AG10803 (cell line): Measurements from ENCODE around the gene FBN1.

Experiments used
- DNase-seq: peaks from one replicate; pipeline ENCODE4 v3.0.0; 2010; ENCODE audit warnings: low read depth
- H3K4me3 ChIP-seq: 2 replicates; pipeline ENCODE4 v1.5.1; 2011; ENCODE audit warnings: mild to moderate bottlenecking, low read length, control low read depth
- TF ChIP-seq, protein P1 (sequence below): conservative IDR thresholded peaks from 2 replicates; pipeline ENCODE4 v1.5.1; 2011; ENCODE audit warnings: mild to moderate bottlenecking, low read length, control low read depth, inconsistent platforms

Gene FBN1

DNA sequence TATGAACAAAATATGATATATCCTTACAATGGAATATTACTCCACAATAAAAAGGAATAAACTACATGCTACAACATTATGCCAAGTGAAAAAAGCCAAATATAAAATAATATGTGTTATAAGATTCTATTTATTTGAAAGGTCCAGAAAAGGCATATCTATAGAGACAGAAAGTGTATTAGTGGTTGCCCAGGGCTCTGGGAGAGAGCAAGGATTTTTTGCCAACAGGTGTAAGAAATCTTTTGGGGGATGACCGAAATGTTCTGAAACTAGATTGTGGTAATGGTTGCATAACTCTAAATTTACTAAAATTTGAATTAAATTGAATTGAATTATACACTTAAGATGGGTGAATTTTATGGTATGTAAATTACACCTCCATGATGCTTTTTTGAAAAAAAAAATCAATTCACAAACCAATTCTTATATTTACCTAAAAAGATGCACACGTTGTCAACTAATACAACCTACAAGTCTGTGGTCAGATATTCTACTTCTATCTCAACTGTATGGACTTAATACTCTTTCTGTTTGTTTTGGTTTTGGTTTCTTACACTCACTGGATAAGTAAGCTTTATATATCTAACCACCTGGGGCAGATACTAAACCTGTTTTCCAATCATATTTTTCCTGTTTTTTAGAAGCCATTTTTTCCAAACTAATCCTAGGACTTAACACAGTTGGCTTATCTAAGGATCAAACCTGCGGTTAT, 75.8 kb downstream of the FBN1 start:
- DNase-seq = no peak
- H3K4me3 ChIP-seq = no peak overlapping the region
- TF ChIP-seq, protein P1, sequence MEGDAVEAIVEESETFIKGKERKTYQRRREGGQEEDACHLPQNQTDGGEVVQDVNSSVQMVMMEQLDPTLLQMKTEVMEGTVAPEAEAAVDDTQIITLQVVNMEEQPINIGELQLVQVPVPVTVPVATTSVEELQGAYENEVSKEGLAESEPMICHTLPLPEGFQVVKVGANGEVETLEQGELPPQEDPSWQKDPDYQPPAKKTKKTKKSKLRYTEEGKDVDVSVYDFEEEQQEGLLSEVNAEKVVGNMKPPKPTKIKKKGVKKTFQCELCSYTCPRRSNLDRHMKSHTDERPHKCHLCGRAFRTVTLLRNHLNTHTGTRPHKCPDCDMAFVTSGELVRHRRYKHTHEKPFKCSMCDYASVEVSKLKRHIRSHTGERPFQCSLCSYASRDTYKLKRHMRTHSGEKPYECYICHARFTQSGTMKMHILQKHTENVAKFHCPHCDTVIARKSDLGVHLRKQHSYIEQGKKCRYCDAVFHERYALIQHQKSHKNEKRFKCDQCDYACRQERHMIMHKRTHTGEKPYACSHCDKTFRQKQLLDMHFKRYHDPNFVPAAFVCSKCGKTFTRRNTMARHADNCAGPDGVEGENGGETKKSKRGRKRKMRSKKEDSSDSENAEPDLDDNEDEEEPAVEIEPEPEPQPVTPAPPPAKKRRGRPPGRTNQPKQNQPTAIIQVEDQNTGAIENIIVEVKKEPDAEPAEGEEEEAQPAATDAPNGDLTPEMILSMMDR = no peak

DNA sequence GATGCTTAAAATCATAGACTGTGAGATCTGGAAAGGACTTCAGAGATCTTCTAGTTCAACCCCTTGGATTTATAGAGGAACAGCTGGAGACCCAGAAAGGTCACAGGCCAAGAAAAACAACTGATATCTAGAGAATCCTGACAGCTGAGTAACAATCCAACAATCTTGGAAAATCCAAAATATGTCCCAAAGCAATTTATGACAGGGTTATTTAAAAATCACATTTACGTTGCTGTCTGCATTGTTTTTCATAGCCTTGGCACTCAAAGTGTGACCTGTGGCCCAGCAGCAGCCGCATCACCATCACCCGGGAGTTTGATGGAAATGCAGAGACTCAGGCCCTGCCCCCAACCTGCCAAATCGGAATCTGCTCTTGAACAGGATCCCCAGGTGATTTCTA, 78.8 kb downstream of the FBN1 start:
- peak; percentile 56 for DNase-seq
- H3K4me3 ChIP-seq = no peak overlapping the region
- TF ChIP-seq, protein P1 = no peak

DNA sequence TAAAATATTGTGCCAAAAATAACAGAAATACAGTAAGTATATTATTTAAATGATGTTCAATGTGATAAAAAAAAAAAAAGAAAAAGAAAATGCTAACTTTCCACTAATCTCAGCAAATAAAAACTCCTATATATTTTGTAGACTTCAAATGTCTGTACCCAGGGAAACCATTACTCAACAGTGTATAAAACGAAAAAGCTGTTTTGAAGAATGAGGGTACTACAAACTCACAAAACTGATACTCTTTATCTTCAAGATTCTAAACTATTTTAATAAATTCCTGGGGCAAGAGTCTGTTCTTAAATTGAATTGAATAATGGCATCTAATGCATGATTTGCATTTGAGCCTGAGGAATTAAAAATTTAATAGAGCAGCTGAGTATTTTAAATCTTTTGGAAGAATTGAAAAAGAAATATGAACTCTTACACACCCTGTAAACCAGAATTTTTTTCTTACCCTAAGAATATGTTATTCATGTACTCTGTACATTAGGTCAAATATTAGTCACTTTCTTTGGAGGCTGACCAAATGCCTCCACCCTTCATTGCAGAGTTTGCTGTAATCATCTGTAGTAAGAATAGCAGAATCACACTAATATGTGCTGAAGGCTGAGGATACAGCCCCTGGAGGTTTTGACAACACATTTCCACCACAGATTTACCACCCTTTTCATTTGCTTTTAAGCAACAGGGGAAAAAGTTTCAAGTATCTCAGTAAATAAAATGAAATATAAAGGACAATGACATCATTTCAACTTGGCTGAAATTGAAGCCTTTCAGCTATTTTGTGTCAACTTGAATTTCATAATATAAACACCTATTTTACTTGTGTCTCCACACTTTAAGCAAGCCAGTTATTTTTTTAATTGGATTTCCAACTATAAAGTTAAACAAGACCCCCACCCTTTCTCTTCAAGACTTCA, 79.7 kb downstream of the FBN1 start:
- no peak overlapping the region for H3K4me3 ChIP-seq
- TF ChIP-seq, protein P1 = peak; percentile 35
- peak; percentile 88 for DNase-seq

DNA sequence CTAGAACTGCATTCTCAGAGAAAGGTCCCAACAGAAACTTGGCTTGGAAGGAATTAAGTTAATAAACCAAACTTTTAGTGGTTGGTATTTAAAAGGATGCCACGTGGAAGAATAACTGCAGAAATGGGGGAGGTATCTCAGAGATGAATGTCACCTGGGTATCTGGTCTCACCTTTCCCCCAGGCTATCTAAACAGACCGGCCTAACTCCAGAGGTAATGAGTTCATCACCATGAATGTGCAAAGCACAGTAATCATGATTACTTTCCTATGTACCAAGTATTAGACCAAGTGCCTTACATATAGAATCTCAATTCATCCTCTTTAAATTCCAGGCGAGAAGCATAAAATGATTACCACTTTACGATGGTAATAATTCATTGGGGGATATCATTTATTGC, 80.8 kb downstream of the FBN1 start:
- no peak for DNase-seq
- no peak overlapping the region for H3K4me3 ChIP-seq
- TF ChIP-seq, protein P1 = no peak

DNA sequence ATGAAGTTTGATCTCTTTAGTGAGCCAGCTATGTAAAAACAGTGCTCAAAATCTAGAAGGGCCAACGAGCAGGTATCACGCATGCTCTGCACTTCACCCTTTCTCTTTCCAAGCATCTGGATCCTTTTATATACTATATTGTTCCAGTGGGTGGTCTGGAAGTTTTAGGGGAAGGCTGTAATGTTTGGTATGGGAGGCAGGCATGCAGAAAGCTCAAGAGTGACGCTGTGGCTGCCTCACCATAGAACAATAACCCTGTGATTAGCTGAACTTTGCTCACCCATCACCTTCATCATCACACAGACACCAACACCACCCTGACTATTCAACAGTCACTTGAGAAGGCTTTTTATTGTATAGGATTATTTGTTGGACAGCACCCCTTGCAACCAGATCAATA, 81.6 kb downstream of the FBN1 start:
- no peak overlapping the region for H3K4me3 ChIP-seq
- TF ChIP-seq, protein P1 = no peak
- no peak for DNase-seq

DNA sequence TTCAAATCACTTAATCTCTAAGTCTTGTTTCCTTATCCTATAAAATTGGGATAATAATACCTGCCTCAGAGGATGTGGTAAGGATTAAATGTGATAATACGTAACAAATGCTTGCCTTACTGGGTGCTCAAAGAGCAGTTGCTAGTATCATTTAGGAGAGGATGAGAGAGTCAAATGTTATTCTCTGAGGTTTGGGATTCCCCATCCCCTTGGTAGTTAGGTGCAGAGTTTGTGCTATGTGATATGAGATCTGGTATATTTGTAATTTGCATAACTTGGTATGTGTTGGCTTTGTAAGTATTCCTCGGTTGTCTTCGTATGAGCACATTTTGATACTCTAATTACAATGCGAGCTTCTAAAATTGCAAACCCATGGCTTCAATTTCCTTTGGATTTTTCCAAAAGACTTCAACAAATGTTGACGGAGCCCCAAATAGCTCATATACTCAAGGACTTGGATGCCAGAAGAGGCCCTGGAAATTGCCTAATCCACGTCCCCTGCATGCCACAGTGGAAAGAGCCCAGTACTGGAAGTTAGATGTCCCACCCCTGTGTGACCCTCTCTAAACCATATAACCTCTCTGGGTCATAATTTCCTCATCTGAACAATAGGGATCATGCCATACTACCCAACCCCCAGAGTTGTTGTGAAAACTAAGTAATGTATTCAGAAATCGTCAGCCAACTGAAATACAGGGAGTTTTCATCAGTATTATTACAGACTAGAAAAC, 85.0 kb downstream of the FBN1 start:
- DNase-seq = peak; percentile 63
- TF ChIP-seq, protein P1 = no peak
- H3K4me3 ChIP-seq = no peak overlapping the region
